ENCODE data around the gene MIS18A.

Gene MIS18A

DNA sequence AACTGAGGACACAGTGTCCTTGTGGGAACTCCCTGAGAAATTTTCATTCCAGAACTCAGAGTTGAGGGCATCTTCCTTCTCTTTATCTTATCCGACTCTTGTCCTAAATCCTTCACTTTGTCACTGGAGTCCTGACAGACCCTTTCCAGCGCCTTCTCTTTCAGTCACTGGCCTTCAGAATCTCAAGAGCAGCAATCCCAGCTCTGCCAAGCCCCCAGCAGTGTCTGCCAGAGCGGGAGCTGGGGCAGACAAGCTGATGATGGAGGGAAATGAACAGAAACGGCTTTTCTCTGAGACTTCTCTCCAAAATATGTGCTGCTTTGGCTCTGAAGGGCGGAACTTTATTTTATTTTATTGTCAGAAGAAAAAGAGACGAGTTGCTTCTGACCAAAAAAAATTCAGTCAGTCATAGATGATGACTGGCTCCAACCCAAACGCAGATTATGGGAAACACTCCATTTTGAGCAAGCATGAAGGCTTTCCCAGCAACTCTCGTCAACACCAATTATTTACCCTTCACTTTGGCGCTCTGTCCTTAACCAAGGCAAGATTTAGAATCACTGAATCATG lies 32.2 kb downstream of the MIS18A start:
- no peak for DNase-seq (ENCODE audit: low spot score)
- TF ChIP-seq, protein P1, sequence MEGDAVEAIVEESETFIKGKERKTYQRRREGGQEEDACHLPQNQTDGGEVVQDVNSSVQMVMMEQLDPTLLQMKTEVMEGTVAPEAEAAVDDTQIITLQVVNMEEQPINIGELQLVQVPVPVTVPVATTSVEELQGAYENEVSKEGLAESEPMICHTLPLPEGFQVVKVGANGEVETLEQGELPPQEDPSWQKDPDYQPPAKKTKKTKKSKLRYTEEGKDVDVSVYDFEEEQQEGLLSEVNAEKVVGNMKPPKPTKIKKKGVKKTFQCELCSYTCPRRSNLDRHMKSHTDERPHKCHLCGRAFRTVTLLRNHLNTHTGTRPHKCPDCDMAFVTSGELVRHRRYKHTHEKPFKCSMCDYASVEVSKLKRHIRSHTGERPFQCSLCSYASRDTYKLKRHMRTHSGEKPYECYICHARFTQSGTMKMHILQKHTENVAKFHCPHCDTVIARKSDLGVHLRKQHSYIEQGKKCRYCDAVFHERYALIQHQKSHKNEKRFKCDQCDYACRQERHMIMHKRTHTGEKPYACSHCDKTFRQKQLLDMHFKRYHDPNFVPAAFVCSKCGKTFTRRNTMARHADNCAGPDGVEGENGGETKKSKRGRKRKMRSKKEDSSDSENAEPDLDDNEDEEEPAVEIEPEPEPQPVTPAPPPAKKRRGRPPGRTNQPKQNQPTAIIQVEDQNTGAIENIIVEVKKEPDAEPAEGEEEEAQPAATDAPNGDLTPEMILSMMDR (IDR thresholded peaks at IDR 0.05), result no peak
- Histone ChIP-seq H3K27ac (peak overlapping the region in 1 of 2 donors; percentile 24), H3K4me3 (no peak overlapping the region)

DNA sequence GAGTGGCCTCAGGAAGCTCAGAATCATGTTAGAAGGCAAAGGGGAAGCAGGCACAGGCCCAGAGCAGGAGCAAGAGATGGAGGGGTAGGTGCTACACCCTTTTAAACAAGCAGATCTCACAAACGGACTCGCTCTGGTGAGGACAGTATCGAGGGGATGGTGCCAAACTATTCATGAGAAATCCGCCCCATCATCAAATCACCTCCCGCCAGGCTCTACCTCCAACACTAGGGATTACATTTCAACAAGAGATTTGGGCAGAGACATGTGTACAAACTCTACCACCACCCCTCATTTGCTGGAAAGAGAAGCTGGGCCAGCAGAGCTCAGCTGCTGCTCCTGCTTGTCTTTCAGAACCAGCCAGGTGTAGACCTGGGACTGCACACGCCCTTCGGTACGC lies 32.9 kb downstream of the MIS18A start:
- Histone ChIP-seq H3K27ac (no peak overlapping the region), H3K4me3 (no peak overlapping the region)
- TF ChIP-seq, protein P1 (IDR thresholded peaks at IDR 0.05), result no peak
- no peak for DNase-seq (ENCODE audit: low spot score)

DNA sequence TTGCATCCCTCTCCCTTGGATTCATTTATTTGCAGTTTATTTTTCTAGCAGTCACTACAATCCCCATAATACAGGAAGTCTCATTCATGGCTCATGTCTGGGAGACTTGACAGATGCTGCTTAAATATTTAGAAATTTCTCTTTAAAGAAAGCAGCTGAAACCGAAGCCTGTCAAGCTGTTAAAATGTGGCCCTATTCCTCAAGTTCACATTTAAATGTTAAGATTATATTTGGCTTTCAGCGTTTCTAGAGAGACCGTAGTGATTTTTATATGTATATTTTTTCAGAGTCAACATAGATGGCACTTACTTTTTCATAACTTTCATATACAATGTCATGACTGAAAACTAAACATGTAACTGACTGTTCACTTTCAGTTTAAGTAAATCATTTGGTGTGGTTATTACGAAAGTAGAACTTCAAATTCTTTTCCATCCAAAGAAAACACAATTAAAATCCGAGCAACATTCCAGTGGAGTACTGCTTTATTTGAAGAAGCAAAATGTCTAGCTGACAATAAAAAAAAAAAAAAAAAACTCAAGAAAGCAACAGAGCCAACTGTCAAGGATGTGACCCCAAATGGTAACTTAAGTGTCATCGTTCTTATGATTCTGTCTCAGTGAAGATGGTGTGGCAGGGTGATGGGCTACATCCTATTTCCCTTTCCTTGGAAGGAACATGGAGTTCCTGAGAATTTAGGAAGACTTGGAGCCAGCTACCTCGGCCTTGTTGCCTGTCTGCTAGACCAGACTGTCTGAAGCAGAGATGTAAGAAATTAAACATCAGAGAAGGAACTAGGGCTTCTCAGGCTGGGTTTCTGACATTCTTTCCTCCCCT lies 37.8 kb downstream of the MIS18A start:
- peak overlapping the region; percentile 34 to 68 for H3K27ac ChIP-seq
- TF ChIP-seq, protein P1 (IDR thresholded peaks at IDR 0.05), result no peak
- no peak for DNase-seq (ENCODE audit: low spot score)
- peak overlapping the region; percentile 45 for H3K4me3 ChIP-seq

DNA sequence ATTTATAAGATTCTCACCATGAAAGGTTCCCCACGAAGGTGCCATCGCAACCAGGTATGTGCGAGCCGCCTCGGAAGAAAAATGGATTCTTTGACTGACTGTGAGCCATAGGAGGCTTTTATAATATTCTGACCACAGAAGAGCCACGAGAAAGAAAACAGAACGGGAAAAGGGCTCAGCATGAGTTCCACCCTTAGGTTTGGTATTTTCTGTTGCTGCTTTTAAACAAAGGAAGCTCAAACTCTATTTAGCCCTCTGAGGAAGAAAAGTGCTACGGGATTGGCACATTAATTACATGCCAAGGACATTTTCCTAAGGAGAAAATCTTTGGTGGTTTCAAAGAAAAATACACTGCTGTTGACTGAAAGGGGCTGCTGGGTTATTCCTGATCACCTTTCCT lies 39.3 kb downstream of the MIS18A start:
- TF ChIP-seq, protein P1 (IDR thresholded peaks at IDR 0.05), result no peak
- Histone ChIP-seq H3K4me3 (no peak overlapping the region), H3K27ac (no peak overlapping the region)
- no peak for DNase-seq (ENCODE audit: low spot score)

DNA sequence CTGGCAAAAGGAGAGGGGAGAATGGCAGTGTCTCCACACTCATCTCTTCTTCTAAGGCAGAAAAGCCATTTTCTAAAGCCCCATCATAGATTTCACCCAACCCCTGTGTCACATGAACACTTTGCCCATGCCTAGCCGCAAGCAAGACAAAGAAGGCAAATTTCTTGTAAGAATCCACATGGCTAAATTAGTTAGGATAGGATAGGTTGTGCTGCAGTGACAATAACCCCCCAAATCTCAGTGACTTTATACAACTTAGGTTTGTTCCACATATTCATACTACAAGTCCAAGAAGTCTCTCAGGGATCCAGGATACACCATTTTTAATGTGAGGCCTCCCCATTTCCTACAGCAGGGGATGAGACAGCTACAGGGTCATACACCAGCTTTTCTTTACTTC lies 40.8 kb downstream of the MIS18A start:
- H3K4me3 ChIP-seq, result no peak overlapping the region
- no peak for DNase-seq (ENCODE audit: low spot score)
- H3K27ac ChIP-seq, result no peak overlapping the region
- TF ChIP-seq, protein P1 (IDR thresholded peaks at IDR 0.05), result no peak

DNA sequence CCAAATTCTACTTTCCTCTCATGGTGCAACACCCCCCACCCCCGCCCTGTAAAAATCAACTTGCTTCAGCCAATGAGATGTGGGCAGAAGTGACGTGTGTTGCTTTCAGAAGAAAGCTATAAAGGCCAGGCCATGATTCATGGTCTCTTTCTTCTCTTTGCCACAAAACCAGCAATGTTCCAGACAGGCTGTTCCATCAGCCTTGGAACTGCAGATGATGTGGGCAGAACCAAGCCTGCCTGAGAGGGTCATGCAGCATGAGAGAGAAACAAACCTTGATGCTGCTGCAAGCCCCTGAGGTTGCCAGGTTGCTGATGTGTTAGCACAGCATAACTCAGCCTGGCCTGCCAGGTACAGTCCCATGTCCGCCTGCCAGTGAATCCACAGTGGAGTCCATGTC lies 41.8 kb downstream of the MIS18A start:
- Histone ChIP-seq H3K27ac (no peak overlapping the region), H3K4me3 (no peak overlapping the region)
- DNase-seq (ENCODE audit: low spot score), result no peak
- TF ChIP-seq, protein P1 (IDR thresholded peaks at IDR 0.05), result no peak

Data from coronary artery (tissue), 2 donors.